Measurements from ENCODE around the gene ARPP21.
"Not testable (repeated sequence)": the region's sequence is repeated elsewhere in the genome, so short reads cannot be mapped to it uniquely, and the experiment has no call there.

Gene ARPP21

GRCh38 chr3:35639254-35640186, at the start of gene ARPP21:
TSS of gene ARPP21 (plus strand) at chr3:35639525. CDS start at chr3:35681752, 42,227 bp downstream.
- DNase-seq = no peak

- DNase-seq = no peak
Observed at GRCh38 chr3:35592589-35593295, 46.6 kb upstream of the ARPP21 start.

- no peak for DNase-seq
Observed at GRCh38 chr3:35594739-35595138, 44.6 kb upstream of the ARPP21 start.

- DNase-seq = no peak
Observed at GRCh38 chr3:35596335-35596995, 42.9 kb upstream of the ARPP21 start.

- DNase-seq = no peak
Observed at GRCh38 chr3:35597490-35597889, 41.8 kb upstream of the ARPP21 start.

GRCh38 chr3:35598804-35599203, 40.5 kb upstream of the ARPP21 start:
- DNase-seq = no peak

- no peak for DNase-seq
Observed at GRCh38 chr3:35601959-35602358, 37.4 kb upstream of the ARPP21 start.

- no peak for DNase-seq
Observed at GRCh38 chr3:35602395-35602936, 36.9 kb upstream of the ARPP21 start.

- no peak for DNase-seq
Observed at GRCh38 chr3:35616346-35616745, 23.0 kb upstream of the ARPP21 start.

- no peak for DNase-seq
Observed at GRCh38 chr3:35617370-35617769, 22.0 kb upstream of the ARPP21 start.

GRCh38 chr3:35620238-35620637, 19.1 kb upstream of the ARPP21 start:
- DNase-seq = not testable (repeated sequence)

- DNase-seq = no peak
Observed at GRCh38 chr3:35624698-35625097, 14.6 kb upstream of the ARPP21 start.

GRCh38 chr3:35633332-35634124, 5.8 kb upstream of the ARPP21 start:
- no peak for DNase-seq

- DNase-seq = no peak
Observed at GRCh38 chr3:35635407-35635806, 3.9 kb upstream of the ARPP21 start.

GRCh38 chr3:35635926-35636683, 3.2 kb upstream of the ARPP21 start:
- no peak for DNase-seq

GRCh38 chr3:35638251-35638979, 910 bp upstream of the ARPP21 start:
- DNase-seq = no peak

- no peak for DNase-seq
Observed at GRCh38 chr3:35638980-35639253, 408 bp upstream of the ARPP21 start.

- no peak for DNase-seq
Observed at GRCh38 chr3:35640190-35641165, 1.2 kb downstream of the ARPP21 start.

GRCh38 chr3:35641331-35641730, 2.0 kb downstream of the ARPP21 start:
- DNase-seq = no peak
